ENCODE measurements around the gene MPRIP.

GRCh38 chr17:17153071-17153470 is 110.8 kb downstream of the MPRIP start:
- TF ChIP-seq ZBTB1 (CRISPR knock-in tag; IDR thresholded peaks at IDR 0.05; ENCODE audit: borderline replicate concordance) (no peak), CREB1 (IDR thresholded peaks at IDR 0.05) (no peak), CREB1 (CRISPR knock-in tag; IDR thresholded peaks at IDR 0.05) (no peak), ATM (IDR thresholded peaks at IDR 0.05; ENCODE audit: borderline replicate concordance) (no peak)
